Epithelial cell of prostate (primary cell): Measurements from ENCODE around the gene RBFOX2.
"Not testable (repeated sequence)": the region's sequence is repeated elsewhere in the genome, so short reads cannot be mapped to it uniquely, and the experiment has no call there.

Experiments
- DNase-seq: peaks from one replicate; pipeline ENCODE4 v3.0.0-alpha.2; 2011; ENCODE audit warnings: low read depth, low spot score
- H3K27ac ChIP-seq: fragments of 450-650 bp; 2 replicates; pipeline ENCODE4 v1.5.1; 2017; ENCODE audit warnings: mild to moderate bottlenecking

Gene RBFOX2

DNA sequence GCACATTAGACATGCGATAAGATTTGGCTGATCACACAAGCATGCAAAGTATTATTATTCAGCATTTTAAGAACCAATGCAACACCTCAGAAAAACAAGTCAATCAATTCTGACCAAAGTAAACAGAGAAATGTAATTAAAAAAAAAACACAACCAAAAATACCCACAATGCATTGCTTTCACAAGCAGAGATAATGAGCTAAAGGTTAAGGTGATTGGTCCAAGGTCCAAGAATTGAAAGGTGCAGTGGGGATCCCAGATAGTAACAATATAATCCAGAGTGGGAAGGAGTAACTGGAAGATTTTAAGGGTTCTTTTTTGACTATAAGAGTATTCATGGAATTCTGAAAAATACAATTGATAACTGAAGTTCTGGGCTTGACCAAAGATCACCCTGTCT lies 271.9 kb downstream of the RBFOX2 start:
- no peak for DNase-seq
- H3K27ac ChIP-seq: no peak overlapping the region

DNA sequence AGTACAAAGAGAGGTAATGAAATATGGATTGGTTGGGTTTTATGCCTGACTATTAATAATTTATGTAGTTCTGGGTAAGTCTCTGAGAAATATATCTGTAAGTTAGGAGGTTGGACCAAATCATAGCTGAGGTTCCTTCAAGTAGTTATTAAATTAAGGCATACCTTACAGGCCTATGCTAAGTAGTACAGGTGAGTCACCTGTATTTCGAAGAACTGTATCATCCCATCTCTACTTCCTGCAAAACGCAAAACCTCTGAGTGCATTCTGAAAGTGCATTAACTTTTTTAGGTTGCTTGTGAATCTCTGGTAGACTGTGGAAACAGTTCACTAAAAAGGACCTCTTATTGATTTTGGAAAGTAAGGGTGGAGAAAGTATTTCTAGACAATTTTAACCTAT lies 273.9 kb downstream of the RBFOX2 start:
- peak overlapping the region; percentile 26 for H3K27ac ChIP-seq
- no peak for DNase-seq

DNA sequence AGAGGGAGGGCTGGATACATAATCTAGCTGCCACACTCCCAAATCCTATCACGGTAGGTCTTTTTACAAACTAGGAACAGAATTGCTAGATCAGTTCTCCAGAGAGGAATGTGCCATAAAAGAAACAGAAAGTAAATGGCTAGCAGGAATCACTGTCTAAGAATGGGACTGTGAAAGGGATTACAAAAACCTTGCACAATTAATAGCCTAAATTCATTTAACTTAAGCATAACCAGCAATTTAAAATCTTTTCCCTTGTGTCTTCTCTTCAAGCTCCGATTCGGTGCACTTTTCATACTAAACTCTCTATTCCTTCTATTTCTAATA lies 275.8 kb downstream of the RBFOX2 start:
- H3K27ac ChIP-seq: no peak overlapping the region
- no peak for DNase-seq

DNA sequence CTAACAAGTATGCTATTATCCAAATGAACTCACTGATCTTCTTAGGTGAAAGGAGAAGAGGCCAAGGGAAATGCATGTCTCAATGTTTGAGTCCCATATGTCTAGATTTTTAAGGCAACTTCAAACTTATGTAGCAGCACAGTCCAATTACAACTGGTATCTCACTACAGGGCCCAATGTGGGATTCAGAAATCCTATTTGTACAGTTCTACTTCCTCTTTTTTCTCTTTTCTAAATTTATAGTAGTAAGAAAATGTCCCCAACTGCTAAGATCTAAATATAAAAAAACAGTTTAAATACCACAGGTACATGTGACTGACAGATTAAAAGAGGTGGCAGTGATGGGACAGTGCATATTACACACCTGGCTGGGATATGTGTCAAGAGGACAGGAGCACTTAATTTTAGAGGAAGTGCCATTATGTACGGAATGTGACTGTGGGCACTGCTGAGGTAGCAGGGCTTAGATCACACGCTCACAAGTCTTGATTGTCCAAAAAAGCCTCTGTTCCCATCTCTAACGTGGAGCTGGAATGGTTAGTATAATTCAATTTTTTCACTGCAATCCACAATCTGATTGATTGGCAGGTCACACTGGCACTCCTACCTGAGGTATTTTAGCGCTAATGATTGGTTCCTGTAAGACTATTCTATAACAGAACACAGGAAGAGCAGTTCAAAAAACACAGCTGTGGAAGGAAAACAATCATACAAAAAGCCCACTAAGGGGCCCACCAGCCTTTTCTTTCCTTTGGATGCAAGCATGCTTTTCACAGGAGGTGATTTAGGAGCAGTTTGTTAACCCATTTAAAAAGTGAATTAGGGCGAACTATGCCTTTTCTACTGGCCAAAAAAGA lies 276.4 kb downstream of the RBFOX2 start:
- DNase-seq: no peak
- no peak overlapping the region for H3K27ac ChIP-seq

DNA sequence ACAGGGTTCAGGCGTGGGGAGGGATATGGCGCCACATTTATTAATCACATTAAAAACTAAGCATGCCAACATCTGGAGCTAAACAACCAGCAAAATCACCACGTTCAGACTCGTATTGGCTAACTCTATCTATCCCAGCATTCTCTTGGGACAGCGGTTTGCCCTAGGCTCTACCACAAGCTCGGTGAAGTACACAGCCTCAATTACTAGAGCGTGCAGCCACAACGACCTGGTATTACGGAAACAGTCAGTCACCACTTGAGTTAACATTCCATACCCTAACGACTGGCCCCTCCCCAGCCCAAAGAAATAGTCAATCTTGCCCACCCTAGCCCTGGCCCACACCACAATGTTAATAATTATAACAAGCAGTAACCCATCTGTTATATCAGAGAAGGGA lies 278.8 kb downstream of the RBFOX2 start:
- no peak overlapping the region for H3K27ac ChIP-seq
- DNase-seq: no peak

DNA sequence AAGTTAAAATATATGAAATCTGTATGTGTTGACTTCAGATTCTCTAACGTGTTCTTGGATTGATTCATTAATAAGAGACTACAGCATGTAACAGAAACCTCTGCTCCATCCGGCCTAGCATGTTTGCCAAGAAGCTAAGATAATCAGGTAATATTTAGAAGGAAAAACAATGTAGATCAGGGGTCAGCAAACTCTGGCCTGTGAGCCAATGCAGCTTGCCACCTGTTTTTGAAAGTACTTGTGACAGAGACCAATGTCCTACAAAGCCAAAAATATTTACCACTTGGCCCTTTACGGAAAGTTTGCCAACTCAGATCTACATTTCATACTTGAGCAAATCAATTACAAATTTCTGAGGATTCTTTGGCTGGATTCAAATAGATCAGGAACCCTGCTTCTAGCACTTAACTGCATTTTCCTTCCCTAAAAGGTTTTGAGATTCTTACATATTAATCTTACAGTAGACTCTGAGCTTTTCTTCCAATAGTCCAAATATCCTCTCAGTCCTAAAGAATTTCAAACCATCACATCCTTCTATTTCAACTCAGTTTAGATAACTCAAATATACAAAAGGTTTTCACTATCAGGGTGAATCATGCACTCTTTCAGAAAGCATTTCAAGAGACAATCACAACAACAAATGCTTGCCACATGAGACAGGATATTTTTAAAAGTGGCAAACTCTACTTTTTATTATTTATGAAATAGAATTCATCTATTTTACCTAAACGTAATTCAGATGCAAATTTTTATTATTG lies 281.5 kb downstream of the RBFOX2 start:
- no peak for DNase-seq
- no peak overlapping the region for H3K27ac ChIP-seq

DNA sequence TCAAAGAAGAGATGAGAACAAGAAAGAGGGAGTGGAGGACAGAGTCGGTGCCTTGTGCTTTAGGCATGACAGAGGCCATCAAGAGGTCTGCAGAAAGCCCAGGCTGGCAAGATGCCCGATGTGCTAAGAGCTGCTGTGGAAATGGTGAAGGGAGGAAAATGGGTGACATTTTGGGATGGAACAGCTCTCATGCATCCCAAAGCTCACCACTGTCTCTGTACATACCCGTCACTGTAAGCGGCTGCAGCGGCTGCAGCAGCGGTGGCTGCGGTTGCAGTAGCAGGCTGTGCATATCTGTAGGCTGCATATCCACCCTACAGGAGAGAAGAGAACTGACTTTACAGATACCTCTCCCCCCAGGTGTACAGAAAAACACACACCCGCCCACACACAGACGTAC lies 282.4 kb downstream of the RBFOX2 start:
- no peak for DNase-seq
- no peak overlapping the region for H3K27ac ChIP-seq

DNA sequence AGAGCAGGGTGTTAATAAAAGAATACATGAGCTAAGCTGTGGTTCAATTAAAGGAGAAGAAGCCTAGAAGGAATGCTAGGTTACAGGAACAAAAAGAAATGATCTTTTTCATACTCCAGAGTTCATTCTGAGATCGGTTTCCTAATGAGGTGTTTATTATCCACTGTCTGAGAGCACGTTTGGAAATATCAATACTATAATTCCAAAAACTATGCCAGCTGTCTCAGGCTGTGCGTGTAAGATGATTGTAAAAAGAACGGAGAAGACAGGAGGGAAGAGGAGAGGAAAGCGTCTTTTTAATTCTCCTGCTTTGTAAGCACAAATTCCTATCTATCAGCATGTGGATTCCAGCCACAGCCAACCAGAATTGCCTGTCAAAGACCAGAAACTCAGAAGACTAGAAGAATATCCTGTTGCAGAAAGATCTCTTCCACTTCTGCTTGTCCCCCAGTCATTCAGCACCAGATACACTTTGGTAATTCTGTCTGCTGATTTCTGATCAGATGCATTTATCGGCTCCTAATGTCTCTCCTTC lies 285.2 kb downstream of the RBFOX2 start:
- no peak for DNase-seq
- peak overlapping the region; percentile 40 for H3K27ac ChIP-seq

DNA sequence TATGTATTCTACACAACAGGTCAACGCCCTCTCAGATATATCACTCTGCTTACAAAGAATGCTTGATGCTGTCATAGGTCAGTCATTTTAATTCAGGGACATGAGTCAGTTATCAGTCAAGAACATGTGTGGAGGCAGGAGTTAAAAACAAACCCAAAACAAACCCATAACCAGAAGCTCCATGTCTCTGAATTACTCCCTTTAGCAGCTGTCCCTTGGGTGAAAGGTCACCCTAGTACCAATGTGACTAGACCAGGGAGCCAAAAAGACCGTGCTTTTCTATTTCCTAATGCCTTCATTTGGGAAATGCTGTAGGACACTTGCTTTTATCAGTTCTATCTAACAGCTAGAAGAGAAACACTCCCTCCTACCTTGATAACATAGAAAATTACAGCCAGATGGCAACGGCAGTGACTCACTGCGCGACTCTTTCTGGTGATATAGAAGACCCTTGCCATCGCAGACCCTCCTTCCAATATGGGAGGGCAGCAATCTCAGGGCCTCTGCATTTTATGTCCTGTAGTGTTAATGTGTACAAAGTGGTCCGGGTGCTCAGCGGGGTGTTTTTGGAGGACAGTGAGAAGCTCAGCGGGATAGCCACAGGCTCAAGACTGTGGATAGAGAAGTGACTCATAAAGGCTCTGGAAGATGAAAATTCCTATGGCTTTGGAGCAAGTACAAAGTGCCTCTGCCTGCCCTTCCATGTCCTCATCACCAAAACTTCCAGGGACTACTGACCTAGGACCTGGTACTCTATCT lies 286.1 kb downstream of the RBFOX2 start:
- H3K27ac ChIP-seq: peak overlapping the region; percentile 40
- no peak for DNase-seq

DNA sequence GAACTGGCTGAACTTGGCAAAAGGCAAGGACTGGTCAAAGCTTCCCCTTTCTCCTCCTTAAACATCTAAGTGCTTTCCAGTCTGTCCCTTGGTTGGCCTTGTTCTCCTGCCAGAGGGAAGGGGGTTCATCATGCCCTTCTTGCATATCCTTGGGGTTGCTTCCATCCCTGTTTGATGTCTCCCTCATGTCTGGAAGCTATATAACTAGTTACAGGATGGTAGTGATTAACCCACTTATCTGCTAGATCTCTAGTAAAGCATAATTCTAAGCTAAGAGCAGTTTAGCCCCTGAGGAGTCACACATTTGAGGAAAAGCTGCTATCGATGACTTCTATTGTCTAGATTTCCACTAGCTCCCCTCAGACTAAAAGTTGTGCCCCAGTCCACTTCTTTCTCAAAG lies 288.0 kb downstream of the RBFOX2 start:
- H3K27ac ChIP-seq: no peak overlapping the region
- DNase-seq: no peak

DNA sequence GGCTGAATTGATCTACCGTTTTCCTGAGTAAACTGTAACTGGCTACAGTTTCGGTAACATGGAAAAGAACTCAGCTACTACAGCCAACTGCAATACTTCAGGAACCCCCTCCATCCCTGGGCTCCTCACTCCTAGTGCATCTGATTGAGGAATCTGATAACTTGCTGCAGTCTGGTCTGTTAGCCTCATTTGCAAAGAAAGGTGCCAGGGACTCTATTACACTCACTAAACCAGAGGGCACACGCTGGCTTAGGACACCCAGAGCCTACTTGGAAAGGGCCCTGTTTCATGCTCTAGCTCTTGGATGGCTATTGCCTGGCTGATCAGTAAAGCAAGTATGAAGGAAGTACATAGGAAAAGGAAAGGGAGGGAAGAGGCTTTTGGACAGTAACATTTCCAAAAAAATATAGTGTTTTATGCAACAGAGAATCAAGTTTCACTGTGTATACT lies 288.7 kb downstream of the RBFOX2 start:
- H3K27ac ChIP-seq: no peak overlapping the region
- no peak for DNase-seq

DNA sequence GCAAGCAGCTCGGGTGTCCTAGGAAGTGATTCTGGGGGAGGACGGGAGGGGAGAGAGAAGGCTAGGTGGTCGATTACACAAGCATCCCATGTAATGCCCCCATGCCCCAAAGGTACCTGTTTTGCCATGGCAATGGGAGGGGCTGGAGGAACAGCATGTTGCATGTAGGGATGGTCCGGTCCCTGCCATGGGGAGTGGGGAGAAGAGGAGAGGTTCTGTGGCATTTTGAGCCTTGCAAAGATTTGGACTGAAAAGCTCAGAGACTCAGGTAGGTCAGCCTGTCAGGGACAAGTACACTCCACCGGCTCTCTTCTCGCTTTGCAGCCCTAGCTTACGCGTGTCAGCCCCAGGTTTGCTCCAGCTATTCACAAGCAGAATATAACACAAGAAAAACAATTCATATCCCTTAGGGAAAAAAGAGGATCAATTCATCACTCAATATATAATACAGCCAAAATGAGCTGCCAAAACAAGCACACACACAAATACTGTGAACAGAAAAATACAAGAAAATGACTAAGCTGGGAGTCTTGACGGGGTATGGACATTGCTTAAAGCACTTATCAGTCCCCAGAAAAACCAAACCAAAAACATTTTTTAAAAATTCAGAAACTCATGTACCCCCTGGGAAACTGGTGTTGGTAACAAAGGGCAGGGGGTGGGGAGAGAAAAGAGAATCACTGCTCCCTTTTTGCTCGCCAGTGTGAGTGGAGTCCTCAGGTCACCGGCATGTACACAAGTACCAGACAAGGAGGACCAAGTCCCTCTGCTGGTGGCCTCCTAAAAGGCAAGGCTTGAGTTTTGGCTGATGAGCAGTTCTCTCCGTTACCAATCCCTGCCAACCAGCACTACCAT lies 289.3 kb downstream of the RBFOX2 start:
- DNase-seq: no peak
- H3K27ac ChIP-seq: no peak overlapping the region

DNA sequence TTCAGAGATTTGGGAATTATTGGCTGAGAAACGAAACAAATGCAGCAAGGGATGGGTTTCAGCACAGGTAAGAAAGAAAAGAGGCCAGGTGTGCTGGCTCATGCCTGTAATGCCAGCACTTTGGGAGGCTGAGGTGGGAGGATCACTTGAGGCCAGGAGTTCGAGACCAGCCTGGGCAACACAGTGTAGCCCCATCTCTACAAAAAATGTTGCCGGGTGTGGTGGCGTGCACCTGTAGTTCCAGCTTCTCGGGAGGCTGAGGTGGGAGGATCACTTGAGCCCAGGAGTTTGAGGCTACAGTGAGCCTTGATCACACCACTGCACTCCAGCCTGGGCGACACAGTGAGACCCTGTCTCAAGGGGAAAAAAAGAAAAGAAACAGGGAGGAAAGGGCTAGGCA lies 290.7 kb downstream of the RBFOX2 start:
- DNase-seq: not testable (repeated sequence)

DNA sequence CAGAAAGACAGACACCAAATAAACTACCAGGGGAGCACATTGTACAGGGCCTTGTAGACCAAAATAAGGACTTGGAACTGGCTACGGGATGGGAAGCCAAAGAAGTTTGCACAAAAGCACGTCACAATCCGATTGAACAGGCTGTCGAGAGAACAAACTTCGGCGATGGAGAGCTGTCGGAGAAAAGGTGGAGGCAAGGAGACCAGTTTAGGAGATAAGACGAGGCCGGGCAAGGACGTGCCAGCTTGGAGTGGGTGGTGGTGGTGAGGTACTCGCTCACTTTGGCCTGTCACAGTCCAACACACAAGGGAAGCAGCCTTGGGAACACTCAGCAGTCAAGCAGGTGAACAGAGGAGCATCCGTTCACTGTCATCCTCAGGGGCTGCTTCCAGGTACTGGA lies 291.9 kb downstream of the RBFOX2 start:
- DNase-seq: no peak
- no peak overlapping the region for H3K27ac ChIP-seq

More for the DNA sequence above, 290.7 kb downstream of the RBFOX2 start:
- not testable (repeated sequence) for H3K27ac ChIP-seq

DNA sequence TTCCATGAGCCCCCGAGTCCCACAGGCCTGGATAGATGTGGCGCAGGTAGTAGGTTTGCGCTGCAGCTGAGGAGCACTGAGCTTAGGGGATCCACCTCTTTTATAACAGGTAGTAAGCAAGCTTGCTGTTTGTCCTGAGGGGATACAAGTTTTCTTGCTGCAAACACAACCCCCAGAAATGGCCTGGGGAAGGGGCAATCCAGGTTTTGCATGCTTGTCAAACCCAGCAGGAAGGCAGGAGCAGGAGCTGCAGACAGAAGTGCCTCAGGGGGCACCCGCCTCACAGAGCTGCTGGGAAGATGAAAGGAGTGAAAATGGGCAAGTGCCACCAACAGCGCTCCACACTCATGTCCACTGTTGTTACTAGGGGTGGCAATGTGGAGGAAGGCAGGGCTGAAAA lies 292.5 kb downstream of the RBFOX2 start:
- DNase-seq: no peak
- H3K27ac ChIP-seq: no peak overlapping the region

DNA sequence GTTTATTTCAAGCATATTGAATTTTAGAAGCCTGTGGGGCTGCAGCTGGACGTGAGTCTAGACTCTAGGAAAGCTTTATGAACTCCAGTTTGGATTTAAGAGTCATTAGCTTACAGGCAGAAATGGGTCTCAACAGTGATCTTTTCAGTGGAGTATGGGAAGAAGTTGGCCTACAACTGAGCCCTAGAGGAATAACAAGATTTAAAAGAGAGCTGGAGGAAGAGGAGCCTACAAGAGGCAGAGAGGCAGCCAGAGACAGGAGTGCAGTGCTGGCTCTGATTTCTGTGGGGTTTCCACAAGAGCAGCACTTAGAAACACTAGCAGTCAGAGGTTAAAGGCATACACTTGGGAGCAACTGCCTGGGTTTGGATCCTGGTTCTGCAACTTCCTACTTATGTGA lies 293.1 kb downstream of the RBFOX2 start:
- no peak overlapping the region for H3K27ac ChIP-seq
- no peak for DNase-seq

DNA sequence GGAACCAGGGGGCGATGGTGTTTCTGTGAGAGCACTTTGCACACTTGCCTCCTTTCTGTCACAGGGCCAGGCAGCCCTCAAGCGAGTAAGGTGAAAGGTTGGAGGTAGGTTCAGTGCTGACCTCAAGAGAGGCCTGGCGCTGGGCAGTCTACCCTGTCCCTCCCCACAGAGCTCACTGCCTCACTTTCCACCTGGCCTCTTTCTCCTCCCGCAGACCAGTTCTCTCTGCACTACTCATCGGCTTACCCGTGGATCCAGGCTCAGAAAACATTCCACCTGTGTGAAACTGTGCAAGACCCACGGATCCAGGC lies 294.2 kb downstream of the RBFOX2 start:
- H3K27ac ChIP-seq: no peak overlapping the region
- no peak for DNase-seq

DNA sequence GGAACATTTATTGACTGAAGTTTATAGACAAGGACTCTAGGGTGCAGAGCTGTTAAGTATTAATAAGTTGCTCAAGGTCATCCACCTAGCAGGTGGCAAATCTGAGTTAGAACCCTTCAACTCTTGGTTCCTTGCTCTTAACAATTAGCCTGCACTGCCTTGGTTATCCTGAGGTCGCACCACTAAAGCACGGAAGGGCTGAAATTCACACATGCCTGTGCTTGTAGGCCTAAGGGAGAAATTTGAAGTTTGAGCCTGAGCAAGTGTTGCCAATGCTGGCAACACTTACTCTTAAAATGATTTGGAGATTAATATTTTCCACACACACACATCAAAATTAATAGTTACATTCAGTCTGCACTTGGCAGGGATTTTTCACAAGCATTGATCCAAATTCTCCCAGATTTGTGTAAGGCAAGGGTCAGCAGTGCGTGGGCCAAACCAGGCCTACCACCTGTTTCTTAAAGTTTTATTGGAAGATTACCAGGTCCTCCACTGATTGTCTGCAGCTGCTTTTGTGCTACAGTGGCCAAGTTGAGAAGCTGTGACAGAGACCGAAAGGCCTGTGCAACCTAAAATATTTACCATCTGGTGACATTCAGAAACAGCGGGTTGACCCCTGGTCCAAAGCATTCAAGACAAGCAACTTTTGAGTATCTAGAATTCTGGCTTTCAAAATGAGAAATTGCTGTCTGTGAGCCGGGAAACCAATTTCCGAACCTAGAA lies 294.7 kb downstream of the RBFOX2 start:
- DNase-seq: no peak
- no peak overlapping the region for H3K27ac ChIP-seq

DNA sequence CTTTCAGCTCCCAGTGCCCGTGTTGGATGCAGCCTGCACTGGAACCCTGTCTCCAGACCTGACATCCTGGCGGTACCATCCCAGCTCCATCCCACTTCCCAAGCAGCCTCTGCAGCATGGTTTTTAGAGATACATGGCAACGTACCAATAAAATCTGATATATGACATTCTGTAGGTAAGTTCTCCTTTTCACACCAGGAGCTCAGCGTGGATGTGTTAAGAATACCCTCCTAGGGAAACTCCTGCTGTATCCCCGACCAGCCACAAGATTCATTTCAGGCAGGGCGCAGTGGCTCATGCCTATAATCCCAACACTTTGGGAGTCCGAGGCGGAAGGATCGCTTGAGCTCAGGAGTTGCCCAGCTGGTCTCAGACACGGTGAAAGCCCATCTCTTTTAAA lies 295.6 kb downstream of the RBFOX2 start:
- DNase-seq: no peak
- H3K27ac ChIP-seq: no peak overlapping the region
